Activated T-cell treated with anti-CD3 and anti-CD28 coated beads, Interleukin-2, amount 50 U/mL, for 1 hour (primary cell): ENCODE measurements around the gene HERPUD2.
"Not testable (repeated sequence)": the region's sequence is repeated elsewhere in the genome, so short reads cannot be mapped to it uniquely, and the experiment has no call there.

ENCODE experiments used
- DNase-seq: peaks from one replicate; pipeline ENCODE4 v3.0.0-alpha.2; 2020

The HERPUD2 gene

GRCh38 chr7:35599061-35599460 lies 95.9 kb downstream of the HERPUD2 start:
- no peak for DNase-seq

- no peak for DNase-seq
Observed at GRCh38 chr7:35596061-35596460, 98.9 kb downstream of the HERPUD2 start.

GRCh38 chr7:35593899-35594298 lies 101.0 kb downstream of the HERPUD2 start:
- DNase-seq, result no peak

DNA sequence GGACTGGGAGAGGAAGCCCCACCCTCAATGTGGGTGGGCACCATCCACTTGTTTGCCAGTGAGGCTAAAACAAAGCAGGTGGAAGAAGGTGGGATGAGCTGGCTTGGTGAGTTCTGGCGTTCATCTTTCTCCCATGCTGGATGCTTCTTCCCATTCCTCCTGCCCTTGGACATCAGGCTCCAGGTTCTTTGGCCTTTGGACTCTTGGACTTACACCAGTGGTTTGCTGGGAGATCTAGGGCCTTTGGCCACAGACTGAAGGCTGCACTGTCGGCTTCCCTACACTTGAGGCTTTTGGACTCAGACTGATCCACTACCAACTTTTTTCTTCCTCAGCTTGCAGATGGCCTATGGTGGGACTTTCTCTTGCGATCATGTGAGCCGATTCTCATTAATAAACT lies 106.3 kb downstream of the HERPUD2 start:
- DNase-seq, result no peak

DNA sequence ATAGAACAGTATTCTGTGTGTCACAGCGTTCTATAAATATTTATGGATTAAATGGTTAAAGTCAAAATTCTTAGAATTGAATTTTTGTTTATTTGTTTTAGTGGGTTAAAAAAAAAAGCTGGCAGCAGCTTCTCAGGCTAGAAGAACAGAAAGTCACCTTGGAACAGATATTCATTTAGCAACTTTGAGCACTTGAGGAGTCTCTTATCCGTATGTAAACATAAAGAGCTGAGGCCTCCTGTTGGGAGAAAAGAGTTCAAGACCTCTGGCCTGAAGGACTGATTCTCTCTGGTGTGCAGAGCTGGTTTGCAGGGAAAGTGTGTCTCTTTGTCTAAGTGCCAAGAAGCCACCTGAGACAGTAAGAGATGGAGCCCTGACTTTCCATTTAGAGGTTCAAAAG lies 109.9 kb downstream of the HERPUD2 start:
- no peak for DNase-seq

GRCh38 chr7:35584533-35584932 lies 110.4 kb downstream of the HERPUD2 start:
- DNase-seq, result not testable (repeated sequence)
